ENCODE data around the gene KMT2C. TPM values are rescaled to one million over a fixed set of nuclear protein-coding genes. Genes with fewer than 3 reads are reported as not detected.

Gene KMT2C
- total and polyA plus RNA-seq, 2 of the 8 experiments (the other 6 are each of a cell fraction or from before 2014, with no cell fraction given): 9.1 to 40.8 TPM

DNA sequence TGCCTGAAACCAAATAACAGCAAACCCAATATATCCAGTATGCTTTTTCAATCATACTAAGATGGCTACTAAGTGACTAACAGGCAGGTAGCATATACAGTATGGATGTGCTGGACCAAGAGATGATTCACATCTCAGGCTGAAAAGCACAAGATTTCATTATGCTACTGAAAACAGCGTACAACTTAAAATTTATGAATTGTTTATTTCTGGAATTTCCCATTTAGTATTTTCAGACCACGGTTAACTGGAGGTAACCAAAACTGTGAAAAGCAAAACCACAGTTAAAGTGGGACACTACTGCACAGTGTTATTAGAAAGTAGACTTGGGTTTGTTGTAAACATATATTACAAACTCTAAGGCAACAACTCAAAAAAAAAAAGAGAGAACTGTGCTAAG, 91.5 kb downstream of the KMT2C start:
- Histone ChIP-seq H3K4me1 (replicated peaks in 1 of 4; ENCODE audit: control insufficient read depth in 3 of 4, insufficient read depth in 4 of 4, low read length in 3 of 4) (no peaks in the 10 kb centered on the region), H4K91ac (replicated peaks; ENCODE audit: insufficient read length, low read length) (no peak overlapping the region), H3K4me3 (ENCODE audit: extremely low read depth in 1 of 4, insufficient read depth in 2 of 4, low read depth in 3 of 4, low read length in 4 of 4) (no peak overlapping the region), H3K27ac (ENCODE audit: low read depth, low read length) (no peak overlapping the region), H3K27me3 (replicated peaks in 1 of 4; ENCODE audit: control insufficient read depth in 3 of 4, extremely low read depth in 1 of 4, insufficient read depth in 3 of 4, low read length in 3 of 4) (no peaks in the 10 kb centered on the region), H3K14ac (ENCODE audit: insufficient read length) (no peak overlapping the region), H2BK20ac (ENCODE audit: low read length) (no peak overlapping the region), H3K4ac (replicated peaks; ENCODE audit: insufficient read length, low read depth, low read length) (no peak overlapping the region), H3K36me3 (ENCODE audit: control insufficient read depth in 2 of 4, insufficient read depth in 4 of 4, low read length in 3 of 4) (no peaks in the 10 kb centered on the region), H3K56ac (replicated peaks; ENCODE audit: insufficient read length, low read depth, low read length) (no peak overlapping the region), H3K18ac (ENCODE audit: extremely low read depth, low read length) (no peak overlapping the region), H3K79me2 (ENCODE audit: control insufficient read depth in 1 of 2, insufficient read depth in 2 of 2, low read length in 2 of 2) (peaks cover 0 to 49% of the 10 kb centered on the region in 2 experiments; a peak in 2 of 4 replicates), H2AK5ac (ENCODE audit: low read depth, low read length) (no peak overlapping the region), H2BK15ac (ENCODE audit: low read length) (no peak overlapping the region), H2BK5ac (ENCODE audit: low read depth, low read length) (no peak overlapping the region), H2BK12ac (ENCODE audit: low read depth, low read length) (no peak overlapping the region), H3K4me2 (ENCODE audit: insufficient read depth in 1 of 2, low read depth in 2 of 2, low read length in 2 of 2) (no peak overlapping the region), H3K9ac (replicated peaks in 1 of 4; ENCODE audit: extremely low read depth in 1 of 4, low read depth in 3 of 4, low read length in 3 of 4) (no peak overlapping the region), H4K8ac (ENCODE audit: extremely low read depth, insufficient read depth, low read length) (no peak overlapping the region), H3K23me2 (ENCODE audit: low read depth, low read length) (no peaks in the 10 kb centered on the region), H4K20me1 (replicated peaks in 1 of 2; ENCODE audit: control insufficient read depth in 1 of 2, insufficient read depth in 2 of 2, low read length in 2 of 2) (peaks cover 0 to 1% of the 10 kb centered on the region in 2 experiments), H3K23ac (ENCODE audit: insufficient read length) (no peak overlapping the region), H2AFZ (ENCODE audit: low read length) (no peak overlapping the region), H4K5ac (ENCODE audit: insufficient read length, low read depth, low read length) (no peak overlapping the region), H3K9me3 (ENCODE audit: insufficient read depth in 2 of 2, low read depth in 1 of 2, low read length in 1 of 2) (no peaks in the 10 kb centered on the region), H2BK120ac (replicated peaks; ENCODE audit: low read depth, low read length) (no peak overlapping the region), H3K79me1 (ENCODE audit: low read depth, low read length) (peaks cover 3% of the 10 kb centered on the region)
- TF ChIP-seq GTF2F1 (IDR thresholded peaks at IDR 0.05; ENCODE audit: borderline replicate concordance, low read depth, low read length) (no peak), SRF (IDR thresholded peaks at IDR 0.05; ENCODE audit: low read depth, low read length) (no peak), KDM1A (IDR thresholded peaks at IDR 0.05; ENCODE audit: borderline replicate concordance, low read length) (no peak), TEAD4 (IDR thresholded peaks at IDR 0.05; ENCODE audit: low read depth, low read length) (no peak), CEBPB (IDR thresholded peaks at IDR 0.05; ENCODE audit: low read depth, low read length) (no peak), GABPA (IDR thresholded peaks at IDR 0.05; ENCODE audit: borderline replicate concordance, insufficient read depth, low read length) (no peak), TBP (IDR thresholded peaks at IDR 0.05; ENCODE audit: low read depth, low read length) (no peak), RBBP5 (IDR thresholded peaks at IDR 0.05; ENCODE audit: borderline replicate concordance, low read depth, low read length) (no peak)
- POLR2A ChIA-PET (ENCODE audit: partially characterized antibody): no interaction called here
- FAIRE-seq: no peak
- WGBS, 2 experiments (ENCODE audit: extremely low coverage in 1 of 2, insufficient coverage in 1 of 2, insufficient read length in 1 of 2, insufficient replicate concordance in 2 of 2, low coverage in 1 of 2, low lambda C conversion rate in 2 of 2, missing lambda C conversion rate in 1 of 2): 100% methylated on average over 2 of the region's 2 CpGs; no CpG with 5 or more reads in 1 of the 2 experiments
- DNase-seq (ENCODE audit: low read depth in 1 of 2, low spot score in 2 of 2): no peak
- CTCF ChIA-PET (ENCODE audit: partially characterized antibody): no interaction called here

All from H1 (cell line).